IPS DF 6.9 (cell line): ENCODE measurements around the gene UNC93A.
"Not testable (repeated sequence)": the region's sequence is repeated elsewhere in the genome, so short reads cannot be mapped to it uniquely, and the experiment has no call there.

Experiments
- DNase-seq: peaks from one replicate; pipeline ENCODE4 v3.0.0-alpha.2; 2013; ENCODE audit warnings: low read depth, low spot score
- H3K27ac ChIP-seq: one replicate; pipeline ENCODE4 v1.5.1; 2013; ENCODE audit warnings: low read length, control low read depth
- H3K27me3 ChIP-seq: 2 replicates; pipeline ENCODE4 v1.6.1; 2013; ENCODE audit warnings: mild to moderate bottlenecking, low read length; ENCODE audit not compliant: control insufficient read depth, insufficient read depth
- H3K36me3 ChIP-seq: 2 replicates; pipeline ENCODE4 v1.6.1; 2013; ENCODE audit warnings: low read length; ENCODE audit not compliant: control insufficient read depth, insufficient read depth
- H3K4me1 ChIP-seq: 2 replicates; pipeline ENCODE4 v1.6.1; 2013; ENCODE audit warnings: low read length; ENCODE audit not compliant: control insufficient read depth, insufficient read depth
- H3K4me3 ChIP-seq: 2 replicates; pipeline ENCODE4 v1.5.1; 2013; ENCODE audit warnings: mild to moderate bottlenecking, low read length
- H3K9me3 ChIP-seq: 2 replicates; pipeline ENCODE4 v1.6.1; 2013; ENCODE audit warnings: low read length, inconsistent platforms; ENCODE audit not compliant: control insufficient read depth, insufficient read depth
- WGBS: extraction: QIAGEN DNeasy Blood & Tissue Kit; methylation state at CpG from one replicate; pipeline ENCODE4 v1.1.7; 2013; ENCODE audit warnings: mixed read lengths, missing lambda C conversion rate; ENCODE audit not compliant: insufficient read length, insufficient coverage; 5-methylcytosine and 5-hydroxymethylcytosine counted together

UNC93A gene

GRCh38 chr6:167285077-167285770 is 5.9 kb upstream of the UNC93A start:
- H3K27me3 ChIP-seq: no peaks in the 10 kb centered on the region
- WGBS: no CpG with 5 or more reads among the region's 15 CpGs
- peaks cover 7% of the 10 kb centered on the region for H3K4me1 ChIP-seq
- H3K4me3 ChIP-seq: no peak overlapping the region
- H3K36me3 ChIP-seq: no peaks in the 10 kb centered on the region; the same call in 1 of the 2 replicates
- H3K9me3 ChIP-seq: no peaks in the 10 kb centered on the region
- H3K27ac ChIP-seq: no peak overlapping the region
- DNase-seq: no peak

DNA sequence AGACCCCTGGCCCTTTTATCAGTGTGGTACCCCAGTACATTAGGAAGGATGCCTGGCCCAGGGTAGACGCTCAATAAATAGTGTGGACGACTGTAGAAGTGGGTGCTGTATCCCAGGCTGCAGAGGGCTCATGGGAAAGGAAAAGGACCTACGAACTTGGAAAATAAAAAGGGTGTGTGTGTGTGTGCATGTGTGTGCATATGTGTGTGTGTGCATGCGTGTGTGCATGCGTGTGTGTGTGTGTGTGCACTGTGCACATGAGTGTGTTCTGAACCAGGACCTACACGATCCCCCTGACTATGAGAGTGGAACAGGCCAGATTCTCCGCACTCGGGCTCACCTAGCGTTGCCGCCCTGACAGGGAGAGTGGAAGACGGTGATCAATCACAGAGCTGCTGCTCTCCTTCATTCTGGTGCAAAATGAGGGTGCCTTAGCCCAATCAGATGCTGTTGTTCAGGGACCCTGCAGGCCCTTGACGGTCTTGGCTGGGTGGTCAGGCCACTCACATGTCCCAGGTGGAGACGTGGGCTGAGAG is 3.5 kb upstream of the UNC93A start:
- Histone ChIP-seq H3K36me3 (no peaks in the 10 kb centered on the region; the same call in 1 of the 2 replicates), H3K9me3 (no peaks in the 10 kb centered on the region), H3K4me1 (peaks cover 5% of the 10 kb centered on the region), H3K4me3 (no peak overlapping the region), H3K27ac (no peak overlapping the region), H3K27me3 (no peaks in the 10 kb centered on the region)
- no CpG with 5 or more reads among the region's 13 CpGs for WGBS
- DNase-seq: no peak

DNA sequence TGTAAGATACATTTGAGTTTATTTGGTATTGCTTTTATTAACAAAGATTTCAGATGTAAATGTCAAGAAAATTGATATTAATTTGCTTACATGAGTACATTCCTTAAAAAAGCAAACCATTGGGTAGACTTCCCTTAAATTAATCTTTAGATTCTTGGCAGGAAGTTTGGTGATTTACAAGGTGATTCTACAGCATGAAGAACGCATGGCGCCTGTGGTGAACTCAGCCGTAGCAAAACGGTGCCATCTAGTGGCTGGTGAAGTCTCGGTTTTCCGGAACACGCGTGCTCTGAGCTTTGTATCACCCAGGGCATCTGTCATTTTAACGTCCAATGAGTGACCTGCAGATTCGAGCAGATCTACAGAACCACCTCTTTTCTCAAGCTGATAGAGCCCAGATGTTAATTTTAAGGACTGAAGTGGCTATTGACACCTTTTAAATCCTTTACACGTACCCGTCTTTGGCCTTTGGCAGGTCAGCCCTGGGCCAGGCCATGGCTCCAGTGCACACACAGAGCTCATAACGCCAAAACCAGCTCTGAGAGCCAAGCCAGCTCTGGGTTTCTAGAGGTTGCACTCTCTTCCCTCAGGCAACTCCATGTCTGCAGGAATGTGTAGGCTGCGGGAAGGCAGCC is 2.4 kb upstream of the UNC93A start:
- H3K27ac ChIP-seq: not testable (repeated sequence)

GRCh38 chr6:167289291-167289690 is 1.8 kb upstream of the UNC93A start:
- not testable (repeated sequence) for H3K4me1 ChIP-seq, DNase-seq, H3K27ac ChIP-seq, H3K9me3 ChIP-seq, H3K36me3 ChIP-seq, H3K27me3 ChIP-seq, H3K4me3 ChIP-seq
- WGBS: no CpG with 5 or more reads among the region's 2 CpGs

More for the DNA sequence above, 2.4 kb upstream of the UNC93A start:
- H3K9me3 ChIP-seq, H3K4me1 ChIP-seq, DNase-seq, H3K36me3 ChIP-seq, H3K4me3 ChIP-seq, H3K27me3 ChIP-seq: not testable (repeated sequence)
- no CpG with 5 or more reads among the region's 14 CpGs for WGBS

DNA sequence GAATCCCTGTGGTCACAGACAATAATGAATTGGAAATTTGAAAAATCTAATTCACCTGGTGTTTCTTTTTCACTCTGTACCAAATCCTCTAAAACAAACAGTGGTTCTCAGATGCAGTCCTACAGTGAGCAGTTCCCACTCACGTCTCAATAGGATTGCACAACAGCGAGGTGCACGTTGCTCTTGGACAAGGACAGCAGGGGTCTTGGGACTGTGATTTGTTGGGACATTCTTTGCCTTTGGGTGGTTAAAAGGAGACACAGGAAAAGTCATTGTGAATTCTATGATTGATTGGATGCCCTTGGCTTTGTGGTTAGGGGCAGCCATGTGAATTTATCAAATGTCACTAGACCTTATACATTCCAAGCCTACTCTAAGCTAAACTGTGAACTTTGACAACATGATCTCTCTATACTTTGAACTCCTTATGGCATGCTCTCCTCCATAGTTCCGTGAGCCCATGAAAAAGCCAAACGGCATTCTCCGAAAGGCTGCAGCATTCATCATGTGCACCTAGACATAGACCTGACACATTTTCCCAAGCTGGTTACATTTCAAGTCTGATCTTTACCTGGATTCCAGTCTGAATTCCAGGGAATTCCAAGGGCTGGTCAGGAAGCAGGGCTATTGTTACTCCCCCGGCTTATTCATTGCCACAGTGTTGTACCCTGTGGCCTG is 647 bp downstream of the UNC93A start:
- WGBS: no CpG with 5 or more reads among the region's 7 CpGs
- Histone ChIP-seq H3K4me1 (peaks cover 4% of the 10 kb centered on the region), H3K27ac (no peak overlapping the region)

DNA sequence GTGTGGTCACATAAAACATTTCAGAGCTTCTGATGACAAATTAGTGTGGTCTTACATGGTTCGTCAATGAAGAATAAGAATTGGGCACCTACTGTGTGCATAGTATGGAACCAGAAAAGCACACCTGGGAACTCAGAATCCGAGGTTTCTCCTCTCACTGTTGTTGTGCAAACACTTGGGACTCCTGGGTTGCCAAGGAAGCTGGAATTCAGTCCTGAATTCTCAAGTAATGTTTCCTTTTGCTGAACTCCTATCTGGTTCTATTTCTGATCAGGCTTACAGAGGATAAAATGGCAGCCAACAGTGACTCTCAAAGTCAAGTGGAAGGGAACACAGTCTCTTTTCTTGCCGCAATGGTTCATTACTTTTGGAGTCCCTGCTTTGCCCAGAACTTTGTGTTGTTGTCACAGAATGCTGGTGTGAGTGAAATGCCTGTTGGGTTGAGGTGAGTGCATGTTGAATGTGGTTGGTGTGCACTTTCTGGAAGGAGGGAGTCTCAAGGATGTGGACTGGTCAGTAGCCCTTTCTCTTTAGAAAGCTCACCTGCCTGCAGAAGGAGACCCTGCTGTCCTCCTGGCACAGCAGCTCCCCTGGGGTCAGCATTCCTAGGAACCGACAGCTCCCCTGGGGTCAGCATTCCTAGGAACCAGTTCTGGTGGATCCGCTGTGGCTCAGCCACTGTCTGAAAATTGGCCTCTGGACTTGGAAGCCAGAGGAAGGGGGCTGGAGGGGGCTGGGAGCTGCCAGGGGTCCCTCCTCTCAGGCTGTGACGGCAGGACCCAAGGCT is 1.4 kb downstream of the UNC93A start:
- Histone ChIP-seq H3K27ac (no peak overlapping the region), H3K4me1 (peaks cover 4% of the 10 kb centered on the region), H3K27me3 (no peaks in the 10 kb centered on the region), H3K36me3 (no peaks in the 10 kb centered on the region; the same call in 1 of the 2 replicates), H3K4me3 (no peak overlapping the region), H3K9me3 (no peaks in the 10 kb centered on the region)
- DNase-seq: no peak
- WGBS: no CpG with 5 or more reads among the region's 6 CpGs

More for the DNA sequence above, 647 bp downstream of the UNC93A start:
- Histone ChIP-seq H3K27me3 (no peaks in the 10 kb centered on the region), H3K4me3 (no peak overlapping the region), H3K9me3 (no peaks in the 10 kb centered on the region), H3K36me3 (no peaks in the 10 kb centered on the region; the same call in 1 of the 2 replicates)
- DNase-seq: no peak

- Histone ChIP-seq H3K27ac (no peak overlapping the region), H3K4me1 (peaks cover 4% of the 10 kb centered on the region), H3K9me3 (no peaks in the 10 kb centered on the region), H3K36me3 (no peaks in the 10 kb centered on the region; the same call in 1 of the 2 replicates), H3K27me3 (no peaks in the 10 kb centered on the region), H3K4me3 (no peak overlapping the region)
- WGBS: no CpG with 5 or more reads among the region's 10 CpGs
- no peak for DNase-seq
These were observed 2.0 kb downstream of the UNC93A start for GRCh38 chr6:167293088-167293589.

DNA sequence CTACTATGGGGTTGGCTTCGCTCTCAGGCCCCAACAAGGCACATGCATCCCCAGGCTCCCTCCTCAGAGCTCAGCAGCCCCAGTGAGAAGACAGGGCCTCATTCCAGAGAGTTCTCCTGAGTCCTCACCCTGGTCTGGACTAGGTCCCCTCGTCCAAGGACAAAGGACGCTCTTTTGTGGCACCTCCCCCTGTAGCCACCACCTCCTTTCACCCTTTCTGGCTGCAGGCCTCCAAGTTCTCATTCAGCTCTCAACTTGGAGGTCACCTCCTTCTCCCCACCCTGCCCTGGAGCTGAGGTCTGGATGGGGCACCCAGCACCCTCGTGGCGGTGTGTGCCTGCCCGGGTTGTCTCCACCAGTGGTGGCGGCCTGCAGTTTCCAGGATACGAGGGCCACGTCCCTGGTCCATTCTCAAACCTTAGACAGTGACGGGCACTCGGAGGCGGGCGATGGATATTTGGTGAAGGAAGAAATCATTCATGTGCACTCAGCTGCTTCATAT is 2.5 kb downstream of the UNC93A start:
- no peaks in the 10 kb centered on the region for H3K27me3 ChIP-seq
- H3K27ac ChIP-seq: no peak overlapping the region
- H3K36me3 ChIP-seq: no peaks in the 10 kb centered on the region; the same call in 1 of the 2 replicates
- H3K4me3 ChIP-seq: no peak overlapping the region
- WGBS: no CpG with 5 or more reads among the region's 13 CpGs
- peaks cover 4% of the 10 kb centered on the region for H3K4me1 ChIP-seq
- no peaks in the 10 kb centered on the region for H3K9me3 ChIP-seq
- DNase-seq: no peak

DNA sequence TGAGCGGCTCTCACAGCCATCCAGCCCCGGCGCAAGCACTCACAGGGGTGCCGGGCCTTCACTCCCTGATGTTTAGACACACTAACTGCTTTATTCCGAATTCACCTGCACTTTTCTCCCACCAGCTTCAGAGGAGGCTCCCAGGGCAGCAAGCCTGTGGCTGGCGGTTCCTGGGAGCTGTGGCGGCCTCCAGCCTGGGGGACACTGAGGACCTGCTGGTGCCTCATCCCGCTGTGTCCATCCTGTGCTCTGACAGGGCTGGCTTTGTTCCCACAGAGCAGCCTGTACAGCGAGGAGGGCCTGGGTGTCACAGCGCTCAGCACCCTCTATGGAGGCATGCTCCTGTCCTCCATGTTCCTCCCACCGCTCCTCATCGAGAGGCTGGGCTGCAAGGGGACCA is 3.1 kb downstream of the UNC93A start:
- WGBS: no CpG with 5 or more reads among the region's 12 CpGs
- H3K9me3 ChIP-seq: no peaks in the 10 kb centered on the region
- H3K36me3 ChIP-seq: no peaks in the 10 kb centered on the region; the same call in 1 of the 2 replicates
- DNase-seq: no peak
- H3K27ac ChIP-seq: no peak overlapping the region
- H3K27me3 ChIP-seq: no peaks in the 10 kb centered on the region
- H3K4me3 ChIP-seq: no peak overlapping the region
- H3K4me1 ChIP-seq: peaks cover 4% of the 10 kb centered on the region; the same call in 1 of the 2 replicates
